ENCODE measurements around the gene SIAH3.

Gene SIAH3

DNA sequence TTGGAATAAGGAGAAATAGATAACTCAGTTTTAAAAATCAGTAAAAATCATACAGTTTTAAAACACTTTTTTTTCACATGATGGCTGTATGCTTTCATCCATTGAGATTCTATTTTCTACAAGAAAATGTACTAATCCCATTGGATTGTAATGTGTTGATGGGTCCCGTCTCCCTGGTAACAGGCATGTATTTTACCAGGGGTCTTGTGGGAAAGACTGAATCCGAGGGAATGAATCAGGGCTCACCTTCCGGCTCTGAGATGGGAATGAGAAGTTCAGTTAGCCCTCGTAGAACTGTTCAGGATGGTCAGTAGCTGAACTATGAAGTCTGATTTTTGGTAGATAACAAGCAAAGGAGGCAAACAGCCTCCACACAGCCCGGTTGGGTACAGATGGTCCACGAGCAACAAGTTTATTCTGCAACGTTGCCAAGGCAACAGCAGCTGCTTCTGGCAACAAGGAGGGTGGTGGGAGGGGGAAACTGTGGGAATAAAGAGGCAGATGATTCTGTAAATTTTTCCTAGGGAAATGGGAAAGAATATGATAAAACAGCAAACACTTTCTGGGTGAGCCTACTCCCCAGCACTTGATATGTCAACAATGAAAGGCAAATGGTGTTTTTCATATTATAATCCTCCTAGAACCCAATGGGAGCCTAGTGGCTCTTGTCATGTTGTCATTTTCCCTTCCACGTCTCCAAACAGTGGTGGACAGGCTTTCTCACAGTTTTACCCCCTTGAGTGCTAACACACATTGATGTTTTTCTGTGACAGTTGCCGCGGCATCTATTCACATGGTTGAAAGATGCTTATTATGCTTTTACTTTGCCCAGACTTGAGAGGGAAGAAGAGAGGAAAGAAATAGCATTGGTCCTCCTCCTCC, 12.4 kb upstream of the SIAH3 start:
- no peak for DNase-seq (ENCODE audit: low read depth in 2 of 3, low spot score in 1 of 3)

DNA sequence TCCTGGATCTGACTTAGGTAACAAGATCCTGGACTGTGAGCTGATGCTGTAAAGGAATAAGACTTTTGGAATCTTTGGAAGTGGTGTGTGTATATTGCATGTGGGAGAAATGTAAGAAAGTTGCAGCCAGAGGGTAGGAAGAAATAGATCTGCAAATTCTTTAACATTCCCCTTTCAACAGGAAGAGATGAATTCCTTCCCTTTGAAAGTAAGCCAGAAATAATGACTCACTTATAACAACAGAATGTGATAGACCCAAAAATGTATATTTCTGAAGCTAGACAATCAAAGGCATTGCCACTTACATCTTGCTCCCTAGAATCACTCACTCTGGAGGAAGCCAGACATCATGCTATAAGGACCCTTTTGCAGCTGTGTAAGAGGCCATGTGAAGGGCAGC, 9.8 kb upstream of the SIAH3 start:
- no peak for DNase-seq (ENCODE audit: low read depth in 2 of 3, low spot score in 1 of 3)

DNA sequence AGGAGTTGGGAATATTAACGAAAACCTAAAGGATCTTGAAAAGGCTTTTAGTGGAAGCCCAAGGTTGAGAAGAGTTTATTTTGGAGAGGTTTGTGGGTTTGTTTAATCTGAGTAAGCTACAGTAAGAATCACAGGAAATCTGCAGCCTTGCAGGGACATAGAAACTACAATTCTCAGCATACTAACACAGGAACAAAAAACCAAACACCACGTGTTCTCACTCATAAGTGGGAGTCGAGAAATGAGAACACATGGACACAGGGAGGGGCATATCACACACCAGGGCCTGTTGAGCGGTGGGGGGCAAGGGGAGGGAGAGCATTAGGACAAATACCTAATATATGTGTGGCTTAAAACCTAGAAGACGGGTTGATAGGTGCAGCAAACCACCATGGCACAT, 8.7 kb upstream of the SIAH3 start:
- DNase-seq (ENCODE audit: low read depth in 2 of 3, low spot score in 1 of 3) = no peak

DNA sequence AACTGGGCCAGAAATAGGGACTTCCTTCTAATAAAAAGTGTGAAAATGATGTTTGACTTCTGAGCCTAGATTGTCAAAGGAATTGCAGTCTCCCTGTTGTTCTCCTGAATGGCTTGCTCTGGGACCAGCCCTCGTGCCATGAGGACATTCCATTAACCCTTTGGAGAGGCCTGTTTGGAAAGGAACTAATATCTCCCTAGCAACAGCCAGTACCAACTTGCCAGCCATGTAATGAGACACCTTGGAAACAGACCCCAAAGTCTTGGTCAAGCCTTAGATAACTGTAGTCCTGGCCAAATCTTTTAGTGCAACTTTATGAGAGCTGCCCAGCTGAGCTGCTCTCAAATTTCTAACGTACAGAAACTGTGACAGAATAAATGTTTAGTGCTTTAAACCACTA, 8.2 kb upstream of the SIAH3 start:
- DNase-seq (ENCODE audit: low read depth in 2 of 3, low spot score in 1 of 3) = no peak

DNA sequence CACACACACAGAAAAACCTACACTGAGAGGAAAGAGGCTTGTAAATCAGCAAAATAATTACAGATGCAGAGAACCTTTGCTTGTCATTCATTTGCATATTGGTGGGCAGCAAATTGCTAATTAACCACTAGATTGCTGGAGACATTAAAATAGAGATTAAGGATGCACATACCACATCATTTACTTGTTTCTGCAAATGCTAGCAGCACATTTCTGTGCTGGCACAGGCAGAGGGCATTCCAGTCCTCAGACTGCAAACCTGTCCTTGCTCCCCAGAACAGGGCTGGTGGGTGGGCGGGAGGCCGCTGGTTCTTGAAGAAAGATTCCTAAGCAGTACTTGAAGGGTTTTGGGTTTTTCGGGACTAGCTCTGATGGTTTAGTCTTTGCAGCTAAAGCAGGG, 941 bp upstream of the SIAH3 start:
- no peak for DNase-seq (ENCODE audit: low read depth in 2 of 3, low spot score in 1 of 3)

DNA sequence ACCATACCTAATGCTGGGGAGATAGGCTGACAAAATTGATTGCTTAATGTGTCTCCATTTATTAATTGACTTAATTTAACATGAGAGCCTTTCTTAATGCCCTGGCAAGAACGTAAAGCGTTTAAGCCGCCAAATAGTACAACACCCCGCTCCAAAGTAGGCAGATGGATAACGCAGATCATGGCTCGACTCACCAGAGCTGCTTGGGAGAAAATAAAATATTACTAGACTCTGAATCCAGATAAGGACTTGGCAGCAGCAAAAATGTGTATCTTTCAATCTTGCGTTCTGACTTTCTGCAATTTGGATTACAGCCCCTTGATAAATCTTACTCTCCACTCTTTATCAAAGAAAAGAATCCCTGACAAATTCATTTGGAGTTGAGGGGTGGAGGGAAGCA, 403 bp upstream of the SIAH3 start:
- no peak for DNase-seq (ENCODE audit: low read depth in 2 of 3, low spot score in 1 of 3)

DNA sequence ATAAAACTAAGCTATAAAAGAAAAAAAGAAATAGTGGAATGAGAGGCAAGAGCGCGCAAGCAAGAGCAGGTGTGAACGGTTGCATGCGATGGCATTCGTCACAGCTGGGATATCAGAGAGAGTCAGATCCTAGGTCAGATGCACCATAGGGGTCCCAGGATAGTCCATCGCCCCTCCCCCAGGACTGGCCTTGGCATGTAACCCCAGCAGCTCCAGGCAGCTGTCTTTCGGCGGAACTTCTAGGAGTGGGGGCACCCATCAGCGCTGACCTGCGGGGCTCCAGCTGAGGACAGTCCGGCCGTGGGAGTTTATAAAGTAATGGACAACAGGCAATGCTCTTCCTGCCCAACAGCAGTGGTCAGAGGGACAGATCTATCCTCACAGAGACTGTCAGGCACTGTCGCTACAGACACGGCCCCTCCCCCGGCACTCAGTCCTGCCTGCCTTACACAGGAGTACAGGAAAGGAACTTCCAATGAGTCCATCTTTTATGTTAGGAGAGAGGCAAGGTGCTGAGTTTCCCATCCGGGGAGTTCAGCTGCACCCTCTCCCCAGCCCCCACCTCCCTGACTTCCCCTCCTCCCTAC, 1.4 kb downstream of the SIAH3 start:
- DNase-seq (ENCODE audit: low read depth in 2 of 3, low spot score in 1 of 3) = no peak

DNA sequence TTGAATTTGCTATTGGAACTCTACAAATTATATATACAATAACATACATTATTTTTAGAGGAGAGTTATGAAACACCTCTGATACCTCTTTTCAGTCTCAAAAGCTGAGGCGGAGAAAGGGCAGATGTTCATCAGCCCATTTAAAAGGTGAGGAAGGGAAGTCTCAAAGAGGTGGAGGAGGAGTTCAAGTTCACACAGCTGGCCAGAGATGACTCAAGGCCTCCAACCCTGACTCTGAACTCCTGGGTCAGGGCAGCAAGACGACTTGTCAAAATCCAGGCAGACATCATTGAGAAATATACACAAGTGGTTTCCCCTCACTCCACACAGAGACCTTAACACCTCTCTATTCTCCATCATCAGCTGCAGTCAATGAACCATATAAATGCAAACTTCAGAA, 2.1 kb downstream of the SIAH3 start:
- no peak for DNase-seq (ENCODE audit: low read depth in 2 of 3, low spot score in 1 of 3)

DNA sequence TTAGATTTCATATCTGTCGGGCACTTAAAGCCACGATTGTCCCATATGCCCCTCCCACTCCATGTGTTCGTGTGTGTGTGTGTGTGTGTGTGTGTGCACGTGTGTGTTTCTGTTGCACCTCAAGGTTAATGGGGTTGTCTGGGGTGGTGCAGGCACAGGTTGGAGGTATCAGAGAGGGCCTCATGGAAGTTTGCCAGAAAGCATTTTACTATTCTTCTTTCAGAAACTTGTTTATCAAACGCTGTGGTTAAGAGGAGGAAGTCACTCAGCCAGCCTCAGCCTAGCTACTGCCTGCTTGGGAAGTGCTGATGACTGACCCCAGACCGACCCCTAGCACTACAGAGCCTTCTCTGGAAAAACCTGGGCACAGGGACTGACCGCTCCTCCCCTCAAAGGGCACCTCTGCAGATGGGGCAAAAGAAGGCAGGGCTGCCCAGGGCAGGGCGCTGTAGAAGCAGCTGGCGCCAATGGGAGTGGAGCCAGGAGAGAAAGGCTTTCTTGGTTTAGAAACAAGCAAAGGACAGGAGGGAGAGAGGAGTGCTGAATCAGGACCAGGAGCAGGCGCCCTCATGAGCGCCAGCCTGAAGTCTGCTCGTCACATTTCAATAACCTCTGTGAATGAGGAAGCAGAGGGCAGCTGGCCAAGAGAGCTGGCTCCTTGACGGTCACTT, 3.9 kb downstream of the SIAH3 start:
- peak in 1 of 3 donors; percentile 6 for DNase-seq (ENCODE audit: low read depth in 2 of 3, low spot score in 1 of 3)

DNA sequence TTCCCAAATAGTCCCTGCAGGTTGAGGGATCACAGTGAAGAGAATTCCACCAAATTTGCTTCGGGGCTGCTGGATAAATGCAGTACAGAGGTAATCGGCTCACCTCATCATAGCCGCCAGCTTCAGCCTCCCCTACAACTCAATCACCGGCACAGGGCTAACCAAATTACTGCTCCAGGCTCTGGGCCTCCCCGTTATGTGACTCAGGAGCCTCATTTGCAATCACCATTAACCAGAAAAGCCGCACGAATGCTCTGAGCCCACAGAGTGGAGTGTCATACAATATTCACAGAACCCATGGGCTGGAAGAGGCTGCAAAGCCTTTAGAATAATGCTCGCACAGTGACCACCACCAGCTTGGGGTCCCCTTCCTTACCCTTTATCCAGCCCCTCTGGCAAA, 4.9 kb downstream of the SIAH3 start:
- DNase-seq (ENCODE audit: low read depth in 2 of 3, low spot score in 1 of 3) = no peak

DNA sequence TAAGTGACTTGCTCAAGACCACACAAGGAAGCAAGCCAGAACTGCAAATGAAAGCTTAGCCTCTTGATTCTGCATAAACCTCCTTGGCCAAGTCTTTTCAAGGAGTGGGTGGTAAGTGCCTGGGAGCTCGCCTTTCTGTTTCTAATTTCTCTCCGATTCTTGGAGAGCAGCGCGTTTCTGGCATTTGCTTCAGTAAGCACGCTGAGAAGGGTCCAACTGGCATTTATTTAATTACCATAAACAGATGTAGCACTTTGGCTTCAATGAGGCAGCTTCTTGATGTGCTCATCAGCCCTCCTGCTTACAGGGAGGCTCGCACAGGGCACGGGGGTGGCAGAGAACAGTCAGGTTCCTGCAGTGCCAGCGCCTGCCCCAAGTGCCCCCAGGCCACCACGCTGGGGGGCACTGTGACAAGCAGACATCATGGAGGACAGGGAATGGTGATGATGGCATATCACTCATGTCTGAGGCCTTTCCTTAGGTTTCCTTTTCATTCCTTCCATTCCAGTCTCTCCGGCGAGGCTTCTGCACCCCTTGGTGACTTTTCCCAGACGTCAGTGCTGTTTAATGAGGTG, 13.3 kb downstream of the SIAH3 start:
- no peak for DNase-seq (ENCODE audit: low read depth in 2 of 3, low spot score in 1 of 3)

DNA sequence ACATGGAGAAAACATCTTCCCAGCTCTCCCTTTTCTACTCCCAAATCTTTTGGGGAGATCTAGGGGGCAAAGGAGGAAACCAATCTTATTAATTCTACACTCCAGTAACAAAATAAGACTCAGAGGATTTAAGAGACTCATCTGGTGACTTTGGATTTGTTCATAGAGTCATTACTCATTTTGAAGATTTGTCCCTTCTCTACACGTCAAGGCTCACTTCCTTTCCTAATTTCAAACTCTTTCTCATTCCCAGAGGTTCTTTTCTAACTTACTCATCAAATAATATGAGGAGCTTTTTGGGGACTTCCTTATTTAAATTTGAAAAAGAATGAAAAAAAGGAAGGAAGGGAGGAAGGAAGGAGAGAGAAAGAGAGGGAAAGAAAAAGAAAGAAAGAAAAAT, 14.4 kb downstream of the SIAH3 start:
- no peak for DNase-seq (ENCODE audit: low read depth in 2 of 3, low spot score in 1 of 3)

DNA sequence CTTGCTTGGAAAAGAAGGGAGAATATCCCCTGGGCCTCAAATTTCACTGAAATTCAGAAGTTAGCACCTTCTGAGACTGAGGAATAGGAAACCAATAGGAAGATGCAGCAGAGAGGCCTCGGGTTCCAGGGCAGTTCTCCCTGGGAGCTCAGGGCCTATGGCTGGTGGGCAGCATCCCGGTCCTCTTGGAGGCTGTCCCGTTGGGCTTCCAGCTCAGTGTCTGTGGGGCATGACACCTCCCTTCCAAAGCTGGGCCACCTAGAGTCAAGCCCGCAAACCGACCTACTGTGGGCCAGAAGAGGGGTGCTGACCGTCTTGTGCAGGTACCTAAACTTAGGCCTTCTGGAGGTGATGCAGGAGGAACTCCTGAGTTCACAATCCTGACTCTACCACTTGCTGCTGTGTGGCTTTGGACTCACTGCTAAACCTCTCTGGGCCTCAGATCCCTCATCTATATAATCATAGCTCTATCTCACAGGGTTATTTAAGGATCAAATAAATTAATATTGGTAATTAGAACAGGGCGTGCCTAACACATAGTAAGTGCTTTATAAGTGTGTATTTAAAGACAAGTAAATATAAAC, 17.1 kb downstream of the SIAH3 start:
- DNase-seq (ENCODE audit: low read depth in 2 of 3, low spot score in 1 of 3) = no peak

DNA sequence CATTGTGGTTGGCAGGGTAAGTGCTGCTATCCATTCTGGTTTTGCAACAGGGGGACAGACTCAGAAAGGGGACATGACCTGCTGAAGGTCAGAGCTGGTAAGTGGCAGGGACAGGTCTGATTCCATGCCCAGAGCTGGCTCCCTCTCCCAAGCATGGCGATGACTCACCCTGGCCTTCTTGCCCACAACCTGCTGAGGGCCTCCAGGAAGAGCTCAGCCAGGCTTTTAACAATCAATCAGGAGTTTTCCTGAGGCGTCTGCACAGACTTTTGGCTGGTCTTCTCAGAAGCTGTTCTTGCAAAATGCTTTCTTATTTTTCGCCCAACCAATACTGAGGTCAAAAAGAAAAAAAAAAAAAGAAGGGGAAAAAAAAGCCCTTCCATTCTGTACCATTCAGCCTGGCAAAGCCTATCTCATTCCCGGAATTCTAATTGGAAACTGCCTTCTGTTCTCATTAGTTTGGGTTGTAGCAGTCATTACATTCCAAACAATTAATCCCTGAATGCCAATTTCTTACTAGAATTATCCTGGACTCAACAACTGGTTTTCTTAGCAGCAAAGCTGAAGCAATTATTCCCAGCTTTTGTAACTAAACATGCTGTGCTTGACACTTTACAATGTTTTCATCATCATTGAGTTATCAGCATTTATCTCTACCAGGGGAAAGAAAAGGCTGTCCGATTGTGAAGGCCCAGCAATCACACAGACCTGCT, 17.7 kb downstream of the SIAH3 start:
- no peak for DNase-seq (ENCODE audit: low read depth in 2 of 3, low spot score in 1 of 3)

DNA sequence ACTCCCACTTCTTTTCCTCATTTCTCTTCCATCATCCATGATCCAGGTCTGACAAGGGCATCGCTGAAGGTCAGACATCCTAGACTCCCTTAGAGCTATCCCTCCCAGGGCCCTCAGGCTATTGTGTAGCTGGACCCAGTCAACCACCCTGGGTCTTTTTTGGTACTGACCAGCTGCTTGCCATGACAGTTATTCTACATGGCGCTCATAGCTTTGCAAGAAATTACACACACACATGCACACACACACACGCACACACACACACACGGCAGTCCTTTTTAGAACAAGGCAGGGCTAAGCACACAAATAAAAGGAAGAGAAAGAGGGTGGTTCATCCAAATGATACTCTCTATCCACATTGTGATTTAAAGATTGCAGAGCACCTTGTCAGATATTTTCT, 18.3 kb downstream of the SIAH3 start:
- DNase-seq (ENCODE audit: low read depth in 2 of 3, low spot score in 1 of 3) = no peak

DNA sequence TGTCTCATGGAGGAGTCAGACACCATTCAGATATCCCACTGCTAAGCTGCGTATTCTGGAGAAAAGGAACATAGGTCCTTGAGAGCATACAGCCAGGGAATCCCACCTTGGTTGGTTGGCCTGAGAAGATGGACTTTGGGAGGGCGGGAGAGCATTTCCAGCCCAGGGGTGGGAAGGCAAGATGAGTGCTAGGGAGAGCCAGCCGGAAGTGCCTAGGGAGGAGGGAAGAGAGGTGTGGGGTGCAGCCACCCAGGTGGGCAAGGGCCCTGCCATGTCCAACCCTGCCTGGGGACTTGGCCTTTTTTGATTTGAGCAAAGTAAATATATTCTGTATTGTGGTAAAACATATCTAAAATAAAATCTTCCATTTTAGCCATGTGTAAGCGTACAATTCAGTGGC, 19.7 kb downstream of the SIAH3 start:
- no peak for DNase-seq (ENCODE audit: low read depth in 2 of 3, low spot score in 1 of 3)

DNA sequence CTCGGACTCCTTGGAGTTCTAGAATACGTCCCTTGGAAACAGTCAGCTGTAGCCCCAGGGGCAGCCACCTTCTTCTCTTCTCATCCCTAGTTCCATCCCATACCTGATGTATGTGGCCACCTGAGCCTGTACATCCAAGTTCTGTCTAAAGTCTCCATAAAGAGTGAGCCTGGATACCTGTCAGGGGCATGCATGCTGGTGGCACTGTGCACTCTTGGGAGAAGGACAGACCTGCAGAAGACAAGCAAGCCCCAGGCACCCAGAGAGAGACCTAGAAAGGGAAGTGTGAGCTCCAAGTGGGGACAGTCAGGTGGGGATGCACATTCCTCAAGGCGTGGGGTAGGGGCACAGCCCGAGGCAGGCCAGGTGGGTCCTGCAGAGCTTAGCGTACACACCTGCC, 21.4 kb downstream of the SIAH3 start:
- DNase-seq (ENCODE audit: low read depth in 2 of 3, low spot score in 1 of 3) = no peak

DNA sequence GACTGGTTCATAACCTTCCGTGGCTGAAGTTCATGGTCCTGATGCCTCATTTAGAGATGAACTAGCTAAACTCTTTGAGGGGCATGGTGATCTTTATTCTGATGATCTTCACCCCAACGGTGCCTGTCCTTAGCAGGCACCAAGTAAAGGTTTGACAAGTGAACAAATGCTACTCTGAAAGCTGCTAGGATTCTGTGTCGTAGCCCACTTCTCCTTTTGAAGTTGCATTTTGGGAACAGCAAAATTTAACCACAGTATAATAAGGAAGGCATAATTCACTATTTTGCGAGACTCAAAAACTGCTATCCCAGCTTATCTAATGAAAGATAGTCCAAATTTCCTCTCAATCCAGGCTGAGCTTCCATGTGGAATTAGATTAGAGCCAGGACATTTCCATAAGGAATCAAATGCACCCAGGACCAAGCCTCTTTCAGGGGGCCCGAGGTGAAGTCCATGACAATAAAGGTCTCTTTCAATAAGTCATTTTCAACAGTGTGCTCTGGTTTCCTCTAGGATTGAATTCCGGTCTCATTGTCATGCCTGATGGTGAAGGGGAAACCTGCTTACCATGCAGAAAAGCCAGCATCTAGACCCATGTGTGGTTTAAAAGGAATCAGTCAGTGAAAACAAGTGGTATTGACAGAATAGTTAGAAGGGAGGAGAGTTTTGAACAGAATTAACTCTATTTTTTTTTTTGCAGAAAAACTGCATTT, 23.1 kb downstream of the SIAH3 start:
- no peak for DNase-seq (ENCODE audit: low read depth in 2 of 3, low spot score in 1 of 3)

DNA sequence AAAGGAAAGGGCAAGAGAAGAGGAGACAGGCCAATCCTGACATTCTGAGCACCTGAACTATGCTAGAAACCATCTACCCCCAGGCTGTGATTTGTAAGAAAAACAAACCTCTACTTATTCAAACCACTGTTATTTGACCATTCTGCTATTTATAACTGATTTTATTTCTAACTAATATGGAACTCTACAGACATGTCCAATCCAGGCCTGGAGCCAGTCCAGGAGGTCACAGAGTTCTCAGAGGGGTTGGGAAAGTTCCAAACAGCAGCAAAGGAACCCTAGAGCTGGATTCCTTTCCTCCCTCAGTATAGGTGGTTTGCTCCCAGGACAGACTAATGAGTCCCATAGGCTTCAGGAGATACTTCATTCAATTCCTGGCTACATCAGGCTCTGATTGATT, 24.2 kb downstream of the SIAH3 start:
- DNase-seq (ENCODE audit: low read depth in 2 of 3, low spot score in 1 of 3) = no peak

DNA sequence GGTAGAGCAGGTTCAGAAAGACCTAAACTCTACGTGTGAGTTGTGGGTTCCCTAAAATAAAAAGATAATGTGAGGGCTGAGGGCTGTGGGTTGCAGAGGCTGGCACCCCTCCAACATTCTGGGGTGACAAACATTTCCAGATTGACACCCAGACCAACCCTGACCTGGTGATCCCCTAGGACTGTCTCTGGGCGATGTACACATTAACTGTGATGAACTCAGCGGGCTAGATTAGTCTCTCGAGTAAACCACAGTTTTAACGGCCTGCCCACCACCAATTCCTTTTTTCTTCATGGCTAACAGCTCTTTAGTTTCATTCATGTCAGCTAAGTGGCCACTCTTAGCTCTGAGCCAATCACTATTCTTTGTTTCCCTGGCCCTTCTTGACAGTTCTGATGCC, 24.8 kb downstream of the SIAH3 start:
- no peak for DNase-seq (ENCODE audit: low read depth in 2 of 3, low spot score in 1 of 3)

DNA sequence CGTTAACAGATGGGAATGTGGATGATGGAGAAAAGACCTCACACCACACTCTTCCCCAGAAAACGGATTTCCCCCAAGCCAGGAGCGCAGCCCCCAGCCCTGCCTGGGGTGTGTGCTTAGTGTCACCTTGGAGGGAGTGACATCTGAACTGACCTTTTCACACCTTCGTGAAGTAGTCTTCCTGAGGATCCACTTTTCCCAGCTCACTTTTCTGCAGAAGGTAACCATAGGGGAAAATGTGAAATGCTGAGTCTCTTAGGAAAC, 26.2 kb downstream of the SIAH3 start:
- no peak for DNase-seq (ENCODE audit: low read depth in 2 of 3, low spot score in 1 of 3)
